Measurements from ENCODE around the gene KCNMB2.

Gene KCNMB2

DNA sequence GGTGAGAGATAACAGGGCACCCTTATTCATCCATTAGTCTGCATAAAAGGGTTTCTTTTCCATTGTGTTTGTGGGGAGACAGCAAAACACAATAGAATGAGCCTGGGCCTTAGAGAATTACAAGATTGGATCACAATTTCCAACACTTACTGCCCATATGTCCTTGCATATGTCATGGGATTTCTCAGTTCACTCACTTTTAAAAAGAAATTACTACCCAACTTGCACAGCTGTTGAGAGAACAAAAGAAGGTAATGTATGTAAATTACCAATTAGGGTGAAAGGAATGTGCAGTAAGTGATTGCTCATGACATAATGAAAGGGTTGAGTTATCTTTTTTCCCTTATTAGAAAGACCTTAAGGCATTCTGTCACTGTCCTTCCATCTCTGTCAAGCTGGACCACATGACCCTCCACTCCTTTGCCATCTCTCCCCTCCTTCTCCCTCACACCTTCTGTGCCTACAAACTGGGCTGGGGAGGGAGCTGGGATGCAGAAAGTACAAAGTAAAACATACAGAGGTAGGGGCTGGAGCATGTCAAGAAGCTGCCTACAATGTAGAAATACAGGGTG, 291.1 kb downstream of the KCNMB2 start:
- TF ChIP-seq, protein P1, sequence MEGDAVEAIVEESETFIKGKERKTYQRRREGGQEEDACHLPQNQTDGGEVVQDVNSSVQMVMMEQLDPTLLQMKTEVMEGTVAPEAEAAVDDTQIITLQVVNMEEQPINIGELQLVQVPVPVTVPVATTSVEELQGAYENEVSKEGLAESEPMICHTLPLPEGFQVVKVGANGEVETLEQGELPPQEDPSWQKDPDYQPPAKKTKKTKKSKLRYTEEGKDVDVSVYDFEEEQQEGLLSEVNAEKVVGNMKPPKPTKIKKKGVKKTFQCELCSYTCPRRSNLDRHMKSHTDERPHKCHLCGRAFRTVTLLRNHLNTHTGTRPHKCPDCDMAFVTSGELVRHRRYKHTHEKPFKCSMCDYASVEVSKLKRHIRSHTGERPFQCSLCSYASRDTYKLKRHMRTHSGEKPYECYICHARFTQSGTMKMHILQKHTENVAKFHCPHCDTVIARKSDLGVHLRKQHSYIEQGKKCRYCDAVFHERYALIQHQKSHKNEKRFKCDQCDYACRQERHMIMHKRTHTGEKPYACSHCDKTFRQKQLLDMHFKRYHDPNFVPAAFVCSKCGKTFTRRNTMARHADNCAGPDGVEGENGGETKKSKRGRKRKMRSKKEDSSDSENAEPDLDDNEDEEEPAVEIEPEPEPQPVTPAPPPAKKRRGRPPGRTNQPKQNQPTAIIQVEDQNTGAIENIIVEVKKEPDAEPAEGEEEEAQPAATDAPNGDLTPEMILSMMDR (IDR thresholded peaks at IDR 0.05; ENCODE audit: insufficient read depth, low read length, missing control alignments) = no peak
- DNase-seq (ENCODE audit: low read depth, low spot score) = no peak
- ChIA-PET POLR2A (no interaction called here), CTCF (no interaction called here)
- H3K4me3 ChIP-seq (ENCODE audit: low read depth, low read length) = no peak overlapping the region

DNA sequence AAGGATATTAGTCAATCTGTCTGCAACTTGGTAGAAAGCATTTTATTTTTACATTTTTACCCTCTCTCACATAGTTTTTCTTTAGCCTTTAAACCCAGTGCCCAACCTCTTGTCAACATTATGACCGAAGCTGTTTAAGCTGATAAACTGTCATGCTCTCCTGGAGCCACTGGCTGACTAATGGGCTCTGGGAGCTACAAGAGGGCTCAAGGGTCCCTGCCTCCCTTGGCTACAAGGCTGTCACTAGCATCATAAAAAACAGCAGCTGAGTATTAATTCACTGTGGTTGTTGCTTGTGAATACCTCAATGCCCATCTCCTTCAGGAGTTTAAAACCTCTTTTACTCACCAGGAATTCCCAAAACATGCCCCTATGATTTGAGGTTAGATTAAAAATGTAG, 297.5 kb downstream of the KCNMB2 start:
- ChIA-PET CTCF (no interaction called here), POLR2A (no interaction called here)
- TF ChIP-seq, protein P1 (IDR thresholded peaks at IDR 0.05; ENCODE audit: insufficient read depth, low read length, missing control alignments) = no peak
- no peak overlapping the region for H3K4me3 ChIP-seq (ENCODE audit: low read depth, low read length)
- DNase-seq (ENCODE audit: low read depth, low spot score) = no peak

DNA sequence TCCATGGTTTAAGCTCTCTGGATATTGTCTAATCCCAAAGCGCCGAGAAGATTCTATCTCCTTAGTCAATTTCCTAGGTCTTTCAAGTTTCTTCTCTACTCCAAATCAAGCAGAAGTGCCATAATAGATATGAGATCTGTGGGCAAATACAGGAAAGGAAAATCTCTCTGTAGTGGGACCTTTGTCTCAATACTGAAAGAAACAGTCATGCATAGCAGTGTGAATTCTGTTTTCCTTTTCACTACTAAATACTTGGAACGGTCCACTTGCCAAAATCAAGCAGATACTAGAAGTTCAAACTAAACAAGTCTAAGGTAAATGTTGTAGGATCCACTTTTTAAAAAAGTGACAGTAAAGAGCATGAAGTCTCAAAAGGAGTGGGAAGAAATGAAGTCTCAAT, 298.8 kb downstream of the KCNMB2 start:
- ChIA-PET POLR2A (no interaction called here), CTCF (no interaction called here)
- TF ChIP-seq, protein P1 (IDR thresholded peaks at IDR 0.05; ENCODE audit: insufficient read depth, low read length, missing control alignments) = no peak
- no peak overlapping the region for H3K4me3 ChIP-seq (ENCODE audit: low read depth, low read length)
- no peak for DNase-seq (ENCODE audit: low read depth, low spot score)

DNA sequence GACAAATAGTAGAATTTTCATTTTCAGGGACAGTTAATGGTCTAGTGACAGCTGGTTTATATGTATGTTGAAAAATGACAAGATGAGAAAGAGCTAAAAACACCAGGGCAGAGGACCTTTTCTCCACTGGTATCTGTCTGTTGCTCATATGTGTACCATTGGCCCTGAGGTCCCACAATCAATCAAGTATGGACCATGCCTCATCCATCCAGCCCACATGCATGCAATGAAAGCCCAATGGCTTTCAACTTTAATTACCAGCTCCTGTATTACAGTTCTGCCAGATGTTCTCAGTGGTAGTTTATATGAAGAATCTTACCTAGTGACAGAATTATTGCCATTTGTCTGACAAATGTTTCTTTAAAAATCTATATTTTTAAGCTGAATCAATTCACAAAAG, 301.3 kb downstream of the KCNMB2 start:
- ChIA-PET POLR2A (no interaction called here), CTCF (no interaction called here)
- no peak overlapping the region for H3K4me3 ChIP-seq (ENCODE audit: low read depth, low read length)
- TF ChIP-seq, protein P1 (IDR thresholded peaks at IDR 0.05; ENCODE audit: insufficient read depth, low read length, missing control alignments) = no peak
- DNase-seq (ENCODE audit: low read depth, low spot score) = no peak

DNA sequence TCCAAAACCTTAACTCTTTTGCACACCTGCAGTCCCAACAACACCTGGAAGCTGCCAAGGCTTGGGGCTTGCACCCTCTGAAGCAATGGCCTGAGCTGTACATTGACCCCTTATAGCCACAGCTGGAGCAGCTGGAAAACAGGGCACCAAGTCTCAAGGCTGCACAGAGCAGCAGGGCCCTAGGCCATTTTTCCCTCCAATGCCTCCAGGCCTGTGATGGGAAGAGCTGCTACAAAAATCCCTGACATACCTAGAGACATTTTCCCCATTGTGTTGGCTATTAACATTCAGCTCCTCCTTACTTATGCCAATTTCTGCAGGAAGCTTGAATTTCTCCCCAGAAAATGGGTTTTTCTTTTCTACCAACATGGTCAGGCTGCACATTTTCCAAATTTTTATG, 304.4 kb downstream of the KCNMB2 start:
- DNase-seq (ENCODE audit: low read depth, low spot score) = no peak
- ChIA-PET CTCF (no interaction called here), POLR2A (no interaction called here)
- H3K4me3 ChIP-seq (ENCODE audit: low read depth, low read length) = no peak overlapping the region
- TF ChIP-seq, protein P1 (IDR thresholded peaks at IDR 0.05; ENCODE audit: insufficient read depth, low read length, missing control alignments) = no peak

DNA sequence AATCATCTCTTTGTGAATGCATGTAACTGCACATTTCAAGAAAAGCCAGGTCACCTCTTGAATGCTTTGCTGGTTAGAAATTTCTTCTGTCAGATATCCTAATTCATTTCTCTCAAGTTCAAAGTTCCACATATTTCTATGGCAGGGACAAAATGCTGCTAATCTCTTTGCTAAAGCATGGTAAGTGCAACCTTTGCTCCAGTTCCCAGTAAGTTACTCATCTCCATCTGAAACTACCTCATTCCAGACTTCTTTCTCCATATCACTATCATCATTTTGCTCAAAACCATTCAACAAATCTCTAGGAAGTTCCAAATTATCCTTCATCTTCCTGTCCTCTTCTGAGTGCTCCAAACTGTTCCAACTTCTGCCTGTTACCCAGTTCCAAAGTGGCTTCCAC, 304.8 kb downstream of the KCNMB2 start:
- H3K4me3 ChIP-seq (ENCODE audit: low read depth, low read length) = no peak overlapping the region
- ChIA-PET CTCF (no interaction called here), POLR2A (no interaction called here)
- TF ChIP-seq, protein P1 (IDR thresholded peaks at IDR 0.05; ENCODE audit: insufficient read depth, low read length, missing control alignments) = no peak
- no peak for DNase-seq (ENCODE audit: low read depth, low spot score)

All from AG04449 (cell line).